Suppressor macrophage (primary cell): ENCODE results near the gene NUMBL.
"Not testable (repeated sequence)": the region's sequence is repeated elsewhere in the genome, so short reads cannot be mapped to it uniquely, and the experiment has no call there.

Experiments
- DNase-seq, 4 experiments: peaks; one replicate each; pipeline ENCODE4 v3.0.0-alpha.2; 2020 to 2022
- total RNA-seq, 17 experiments: gene quantifications; one replicate each; lab custom pipeline; 2026; ENCODE audit warnings: mixed read lengths in 6 of 17, inconsistent platforms in 3 of 17; lab: John Stamatoyannopoulos, UW

The NUMBL gene
- 1.6 to 9.2 (median 4.7) reads per million in 17 experiments for total RNA-seq

DNA sequence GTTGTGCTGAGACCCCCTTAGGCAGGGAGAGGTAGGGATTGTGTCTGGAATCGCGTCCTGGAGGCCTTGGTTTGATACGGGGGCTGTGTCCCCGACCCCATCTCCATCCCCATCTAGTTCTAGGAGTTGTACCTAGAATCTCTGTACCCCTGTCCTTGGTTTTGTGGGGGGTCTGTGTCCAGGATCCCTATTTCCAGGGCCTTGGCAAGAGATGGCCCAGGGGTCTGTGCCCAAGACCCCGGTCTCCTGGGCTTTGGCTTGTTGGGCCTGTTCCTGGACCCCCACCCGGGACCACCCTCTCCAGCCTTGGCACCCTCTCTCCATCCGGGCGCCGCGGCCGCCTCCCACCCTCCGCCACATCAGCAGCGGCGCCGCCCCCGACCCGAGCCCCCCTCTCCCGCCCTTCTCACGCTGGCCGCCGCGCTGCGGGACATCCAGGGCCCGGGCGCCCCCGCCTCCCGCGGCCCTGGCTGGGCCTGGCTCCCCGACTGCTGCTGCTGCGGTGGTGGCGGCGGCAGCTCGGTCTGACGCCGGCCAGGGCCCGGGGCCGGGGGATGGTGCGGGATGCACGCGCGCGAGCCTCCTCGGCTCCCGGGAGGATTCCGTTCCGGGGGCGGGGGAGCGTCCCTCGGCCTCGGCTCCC is at the start of gene NUMBL:
Gene NUMBL, minus strand, starts transcription at position 602 of the 643 bp plus-strand sequence. Its CDS starts 168 bp downstream, at position 434.
- no peak for DNase-seq

- DNase-seq, result no peak
Measured at GRCh38 chr19:40739030-40739839, 48.8 kb upstream of the NUMBL start.

- DNase-seq, result no peak
Measured at GRCh38 chr19:40737102-40737644, 46.7 kb upstream of the NUMBL start.

- no peak for DNase-seq
Measured at GRCh38 chr19:40736661-40737060, 46.2 kb upstream of the NUMBL start.

- no peak for DNase-seq
Measured at GRCh38 chr19:40735013-40735771, 44.7 kb upstream of the NUMBL start.

- no peak for DNase-seq
Measured at GRCh38 chr19:40733149-40733548, 42.7 kb upstream of the NUMBL start.

- not testable (repeated sequence) for DNase-seq
Measured at GRCh38 chr19:40732304-40732703, 41.9 kb upstream of the NUMBL start.

GRCh38 chr19:40730065-40730464 is 39.6 kb upstream of the NUMBL start:
- DNase-seq, result not testable (repeated sequence)

DNA sequence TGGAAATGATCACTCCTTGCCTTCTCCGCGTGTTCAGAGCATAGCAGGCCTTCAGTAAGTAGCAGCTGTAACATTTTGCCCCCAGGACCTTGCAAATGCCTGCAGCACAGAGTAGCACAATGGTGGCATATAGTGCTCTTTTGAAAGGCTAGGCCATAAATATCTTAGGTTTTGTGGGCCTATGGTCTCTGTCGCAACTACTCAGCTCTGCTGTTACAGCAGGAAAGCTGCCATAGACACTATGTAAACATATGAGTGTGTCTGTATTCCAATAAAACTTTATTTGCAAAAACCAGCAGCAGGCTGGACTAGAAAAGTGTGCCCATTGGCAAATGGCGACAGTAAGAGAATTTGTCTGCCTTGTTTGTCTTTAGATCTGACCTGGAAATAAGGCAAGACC is 35.8 kb upstream of the NUMBL start:
- DNase-seq, result no peak

GRCh38 chr19:40724855-40725254 is 34.4 kb upstream of the NUMBL start:
- DNase-seq, result no peak

- no peak for DNase-seq
Measured at GRCh38 chr19:40724315-40724714, 33.9 kb upstream of the NUMBL start.

DNA sequence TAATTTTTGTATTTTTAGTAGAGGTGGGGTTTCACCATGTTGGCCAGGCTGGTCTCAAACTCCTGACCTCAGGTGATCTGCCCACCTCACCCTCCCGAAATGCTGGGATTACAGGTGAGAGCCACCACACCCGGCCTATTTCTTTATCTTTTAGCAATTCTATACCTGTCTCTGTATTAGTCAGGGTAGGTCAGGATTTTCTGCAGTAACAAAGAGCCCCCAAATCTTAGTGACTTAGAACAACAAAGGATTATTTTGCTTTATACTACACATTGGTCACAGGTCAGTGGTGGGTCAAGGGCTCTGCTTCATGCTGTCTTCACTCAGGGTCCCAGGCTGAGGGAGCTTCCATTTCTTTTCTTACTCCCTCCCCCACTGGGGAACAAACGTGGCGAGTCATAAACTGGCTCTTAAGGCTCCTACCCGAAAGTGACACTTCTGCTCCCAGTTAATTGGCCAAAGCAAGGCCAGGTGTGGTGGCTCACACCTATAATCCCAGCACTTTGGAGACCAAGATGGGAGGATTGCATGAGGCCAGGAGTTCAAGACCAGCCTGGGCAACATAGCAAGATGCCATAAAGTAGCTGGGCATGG is 33.3 kb upstream of the NUMBL start:
- no peak for DNase-seq

- no peak for DNase-seq
Measured at GRCh38 chr19:40721936-40722661, 31.6 kb upstream of the NUMBL start.

DNA sequence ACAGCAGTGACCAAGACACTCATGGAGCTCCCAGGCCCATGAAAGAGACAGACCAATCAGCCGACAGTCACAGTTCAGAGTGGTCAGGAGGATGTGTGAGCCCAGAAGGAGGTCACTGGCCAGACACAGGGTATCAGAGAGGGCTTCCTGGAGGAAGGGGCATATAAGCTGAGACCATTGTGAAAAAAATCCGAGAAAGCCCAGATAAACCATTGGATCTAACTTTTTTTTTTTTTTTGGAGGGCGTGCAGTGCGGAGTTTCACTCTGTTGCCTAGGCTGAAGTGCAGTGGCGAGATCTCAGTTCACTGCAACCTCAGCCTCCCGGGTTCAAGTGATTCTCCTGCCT is 30.7 kb upstream of the NUMBL start:
- peak in 1 of 4 experiments; percentile 17 for DNase-seq

GRCh38 chr19:40719414-40719894 is 29.0 kb upstream of the NUMBL start:
- no peak for DNase-seq

GRCh38 chr19:40718774-40719391 is 28.4 kb upstream of the NUMBL start:
- DNase-seq, result peak in 2 of 4 experiments; percentile 14 to 39

DNA sequence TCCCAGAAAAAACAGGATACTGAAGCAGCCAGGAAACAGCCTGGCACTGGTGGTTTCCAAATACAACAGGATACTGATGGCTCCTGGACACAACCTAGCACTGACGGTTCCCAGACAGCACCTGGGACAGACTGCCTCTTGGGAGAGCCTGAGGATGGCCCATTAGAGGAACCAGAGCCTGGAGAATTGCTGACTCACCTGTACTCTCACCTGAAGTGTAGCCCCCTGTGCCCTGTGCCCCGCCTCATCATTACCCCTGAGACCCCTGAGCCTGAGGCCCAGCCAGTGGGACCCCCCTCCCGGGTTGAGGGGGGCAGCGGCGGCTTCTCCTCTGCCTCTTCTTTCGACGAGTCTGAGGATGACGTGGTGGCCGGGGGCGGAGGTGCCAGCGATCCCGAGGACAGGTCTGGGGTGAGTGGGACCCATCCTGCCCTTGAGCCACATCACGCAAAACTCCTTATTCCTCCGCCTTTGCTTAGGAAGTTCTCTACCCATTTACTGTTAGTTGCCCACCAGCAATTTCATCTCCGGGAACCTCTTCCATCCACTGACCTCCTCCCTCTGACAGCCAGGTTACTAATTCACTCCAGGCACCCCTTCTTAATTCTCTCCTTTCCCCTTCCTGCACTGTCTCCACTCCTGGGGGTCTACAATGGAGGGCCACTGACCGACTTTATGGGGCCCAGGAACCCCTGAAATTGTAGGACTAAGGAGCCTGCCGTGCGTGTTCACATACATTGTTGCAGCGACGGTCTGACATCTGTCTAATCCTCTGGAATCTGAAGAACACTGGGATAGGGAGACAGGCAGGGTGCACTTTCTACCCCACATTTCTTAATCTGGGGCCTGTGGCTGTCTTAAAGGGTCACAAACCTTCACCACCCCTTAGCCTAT is 27.7 kb upstream of the NUMBL start:
- peak in 1 of 4 experiments; percentile 15 for DNase-seq

DNA sequence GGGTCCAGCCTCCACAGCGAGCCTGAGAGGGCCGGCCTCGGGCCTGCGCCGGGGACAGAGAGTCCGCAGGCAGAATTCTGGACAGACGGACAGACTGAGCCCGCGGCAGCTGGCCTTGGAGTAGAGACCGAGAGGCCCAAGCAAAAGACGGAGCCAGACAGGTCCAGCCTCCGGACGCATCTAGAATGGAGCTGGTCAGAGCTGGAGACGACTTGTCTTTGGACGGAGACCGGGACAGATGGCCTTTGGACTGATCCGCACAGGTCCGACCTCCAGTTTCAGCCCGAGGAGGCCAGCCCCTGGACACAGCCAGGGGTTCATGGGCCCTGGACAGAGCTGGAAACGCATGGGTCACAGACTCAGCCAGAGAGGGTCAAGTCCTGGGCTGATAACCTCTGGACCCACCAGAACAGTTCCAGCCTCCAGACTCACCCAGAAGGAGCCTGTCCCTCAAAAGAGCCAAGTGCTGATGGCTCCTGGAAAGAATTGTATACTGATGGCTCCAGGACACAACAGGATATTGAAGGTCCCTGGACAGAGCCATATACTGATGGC is 27.0 kb upstream of the NUMBL start:
- peak in 1 of 4 experiments; percentile 6 for DNase-seq

DNA sequence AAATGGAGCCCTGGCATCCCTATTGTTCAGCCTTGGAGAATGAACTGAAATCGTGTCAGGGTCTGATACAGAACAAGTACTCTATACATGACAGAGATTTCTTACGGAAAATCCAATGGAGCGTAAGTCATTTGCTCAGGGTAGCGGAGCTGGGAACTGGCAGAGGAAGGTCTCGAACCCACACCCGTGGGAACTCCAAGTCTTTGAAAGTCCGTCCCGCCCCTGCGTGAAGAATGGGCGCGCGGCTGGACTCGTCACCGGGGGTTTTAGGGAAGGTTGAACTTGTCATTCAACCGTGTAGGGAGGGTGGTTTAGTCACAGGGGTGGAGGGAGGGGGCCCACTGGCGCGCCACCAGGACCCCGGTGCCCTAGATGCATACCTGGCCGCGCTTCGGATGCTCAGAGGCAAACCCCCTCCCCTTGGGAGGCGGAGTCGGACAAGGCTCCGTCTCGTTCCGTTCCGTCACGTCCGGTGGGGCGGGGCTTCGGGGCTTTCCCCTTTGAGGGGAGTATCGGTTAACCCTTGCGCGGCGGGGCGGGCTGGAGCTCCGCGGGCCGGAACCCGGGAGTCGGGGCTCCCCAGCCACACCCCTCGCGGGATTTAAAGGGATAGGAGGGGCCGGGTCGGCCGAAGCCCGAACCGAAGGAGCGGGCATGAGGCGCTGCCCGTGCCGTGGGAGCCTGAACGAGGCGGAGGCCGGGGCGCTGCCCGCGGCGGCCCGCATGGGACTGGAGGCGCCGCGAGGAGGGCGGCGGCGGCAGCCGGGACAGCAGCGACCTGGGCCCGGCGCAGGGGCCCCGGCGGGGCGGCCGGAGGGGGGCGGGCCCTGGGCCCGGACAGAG is 26.3 kb upstream of the NUMBL start, which contains the start of the genes COQ8B and ITPKC:
Gene COQ8B, minus strand, starts transcription at position 405 of the 843 bp plus-strand sequence. CDS start 2,254 bp downstream, outside the sequence.
Gene ITPKC, plus strand, starts transcription at position 631 of the 843 bp plus-strand sequence. Its CDS starts 24 bp downstream, at position 655.
- DNase-seq, result peak; percentile 97 to 100 (median 98)
